Activated CD4-positive, alpha-beta T cell treated with anti-CD3 and anti-CD28 coated beads for 4 hours (primary cell): ENCODE data around the gene TMEM131.
"Not testable (repeated sequence)": the region's sequence is repeated elsewhere in the genome, so short reads cannot be mapped to it uniquely, and the experiment has no call there.

Experiments
- DNase-seq, 2 donors: peaks; one replicate each; pipeline ENCODE4 v3.0.0-alpha.2; 2020

TMEM131 gene

GRCh38 chr2:97717613-97717995 is 278.1 kb downstream of the TMEM131 start:
- DNase-seq: no peak

GRCh38 chr2:97716695-97717612 is 278.8 kb downstream of the TMEM131 start:
- DNase-seq: no peak

GRCh38 chr2:97715951-97716694 is 279.6 kb downstream of the TMEM131 start:
- DNase-seq: no peak

- DNase-seq: no peak
Observed at GRCh38 chr2:97714950-97715652, 280.6 kb downstream of the TMEM131 start.

GRCh38 chr2:97714084-97714949 is 281.4 kb downstream of the TMEM131 start:
- DNase-seq: peak; percentile 23 to 27

- DNase-seq: peak; percentile 57 to 69
Observed at GRCh38 chr2:97713296-97714083, 282.3 kb downstream of the TMEM131 start, which contains the start of gene ZAP70. ZAP70 (plus strand) TSS chr2:97713576; CDS start chr2:97724037, 10,461 bp downstream.

GRCh38 chr2:97712693-97713295 is 283.0 kb downstream of the TMEM131 start:
- peak; percentile 62 to 66 for DNase-seq

GRCh38 chr2:97712175-97712574 is 283.6 kb downstream of the TMEM131 start:
- not testable (repeated sequence) for DNase-seq

GRCh38 chr2:97711394-97711711 is 284.4 kb downstream of the TMEM131 start:
- no peak for DNase-seq

- DNase-seq: no peak
Observed at GRCh38 chr2:97708608-97709007, 287.1 kb downstream of the TMEM131 start.

- DNase-seq: no peak
Observed at GRCh38 chr2:97708048-97708380, 287.7 kb downstream of the TMEM131 start.

GRCh38 chr2:97707362-97708047 is 288.2 kb downstream of the TMEM131 start:
- DNase-seq: no peak

- no peak for DNase-seq
Observed at GRCh38 chr2:97706708-97707345, 288.9 kb downstream of the TMEM131 start.
